ENCODE data around the gene ADM5.

The ADM5 gene

DNA sequence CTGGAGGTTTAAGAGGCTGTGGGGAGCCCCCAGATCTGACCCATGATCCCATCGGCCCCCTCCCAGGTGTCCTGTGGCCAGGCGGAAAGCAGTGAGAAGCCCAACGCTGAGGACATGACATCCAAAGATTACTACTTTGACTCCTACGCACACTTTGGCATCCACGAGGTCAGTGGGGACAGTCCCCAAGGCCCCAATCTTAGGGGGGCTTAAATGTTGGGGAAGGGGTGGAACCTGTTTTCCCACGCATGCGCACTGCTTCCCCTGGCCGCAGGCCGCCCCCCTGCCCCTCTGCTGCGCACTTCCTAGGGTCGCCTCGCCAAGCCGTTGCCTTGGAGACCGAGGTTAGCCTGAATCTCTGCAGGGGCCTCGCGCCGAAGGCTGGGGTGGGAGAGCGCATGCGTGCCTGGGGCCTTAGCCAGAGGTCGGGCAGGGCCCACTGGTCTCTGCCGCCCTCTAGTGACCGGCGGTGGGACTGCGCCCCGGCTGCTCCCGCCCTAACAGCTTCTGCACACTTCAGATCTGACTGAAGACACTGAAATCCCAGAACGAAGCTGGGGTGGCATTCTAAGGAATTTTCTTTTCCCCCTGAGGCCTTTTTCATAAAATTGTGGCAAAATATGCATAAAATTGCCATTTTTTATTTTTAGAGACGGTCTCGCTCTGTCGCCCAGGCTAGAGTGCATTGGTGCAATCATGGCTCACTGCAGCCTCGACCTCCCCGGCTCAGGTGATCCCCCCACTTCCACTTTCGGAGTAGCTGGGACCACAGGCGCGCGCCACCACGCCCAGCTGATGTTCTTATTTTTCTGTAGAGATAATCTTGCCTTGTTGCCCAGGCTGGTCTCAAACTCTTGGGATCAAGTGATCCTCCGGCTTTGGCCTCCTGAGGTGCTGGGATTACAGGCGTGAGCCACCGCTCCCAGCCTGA lies 8.7 kb upstream of the ADM5 start:
- DNase-seq (ENCODE audit: low read depth), result peak; percentile 88

DNA sequence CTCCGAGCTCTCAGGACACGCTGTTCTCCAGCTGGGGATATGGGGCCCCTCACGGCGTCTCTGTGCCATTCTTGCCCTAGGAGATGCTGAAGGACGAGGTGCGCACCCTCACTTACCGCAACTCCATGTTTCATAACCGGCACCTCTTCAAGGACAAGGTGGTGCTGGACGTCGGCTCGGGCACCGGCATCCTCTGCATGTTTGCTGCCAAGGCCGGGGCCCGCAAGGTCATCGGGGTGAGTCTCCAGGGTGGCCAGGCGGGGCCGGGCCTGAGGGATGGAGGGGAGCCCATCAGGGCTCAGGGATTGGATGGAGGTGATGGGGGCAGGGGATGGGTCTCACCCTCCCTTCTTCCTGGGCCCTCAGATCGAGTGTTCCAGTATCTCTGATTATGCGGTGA lies 7.6 kb upstream of the ADM5 start:
- DNase-seq (ENCODE audit: low read depth), result no peak

DNA sequence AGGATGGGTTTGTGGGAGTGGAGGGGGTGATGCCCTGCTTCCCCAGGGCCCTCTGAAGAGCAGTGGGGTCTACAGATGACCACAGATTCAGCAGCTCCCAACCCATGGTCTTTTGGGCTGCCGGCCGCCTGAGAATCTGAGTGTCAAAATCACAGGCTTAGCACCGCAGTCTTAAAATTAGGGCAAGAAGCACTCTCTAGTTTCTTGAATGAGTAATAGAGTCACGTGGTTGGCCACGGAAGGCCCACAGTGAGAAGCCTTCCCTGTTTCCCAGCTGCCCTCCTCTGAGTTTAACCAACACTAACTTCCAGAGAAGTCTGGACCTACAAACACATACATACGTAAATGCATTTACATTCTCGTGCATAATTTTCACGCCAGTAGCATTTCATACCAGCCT lies 7.1 kb upstream of the ADM5 start:
- no peak for DNase-seq (ENCODE audit: low read depth)

DNA sequence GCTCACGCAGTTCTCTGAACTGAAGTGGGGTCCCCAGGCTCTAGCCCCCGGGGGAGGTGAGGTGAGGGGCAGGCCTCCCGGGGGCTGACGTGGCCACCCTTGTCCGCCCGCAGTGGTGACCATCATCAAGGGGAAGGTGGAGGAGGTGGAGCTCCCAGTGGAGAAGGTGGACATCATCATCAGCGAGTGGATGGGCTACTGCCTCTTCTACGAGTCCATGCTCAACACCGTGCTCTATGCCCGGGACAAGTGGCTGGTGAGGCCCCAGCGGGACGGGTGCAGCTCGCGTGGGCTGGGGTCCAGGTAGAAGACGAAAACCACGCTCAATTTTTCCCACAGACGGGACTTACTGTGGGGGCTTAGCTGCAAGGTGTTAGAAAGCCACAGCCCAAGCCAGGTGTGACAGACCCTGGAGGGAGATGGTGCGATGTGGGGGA lies 5.6 kb upstream of the ADM5 start:
- no peak for DNase-seq (ENCODE audit: low read depth)

DNA sequence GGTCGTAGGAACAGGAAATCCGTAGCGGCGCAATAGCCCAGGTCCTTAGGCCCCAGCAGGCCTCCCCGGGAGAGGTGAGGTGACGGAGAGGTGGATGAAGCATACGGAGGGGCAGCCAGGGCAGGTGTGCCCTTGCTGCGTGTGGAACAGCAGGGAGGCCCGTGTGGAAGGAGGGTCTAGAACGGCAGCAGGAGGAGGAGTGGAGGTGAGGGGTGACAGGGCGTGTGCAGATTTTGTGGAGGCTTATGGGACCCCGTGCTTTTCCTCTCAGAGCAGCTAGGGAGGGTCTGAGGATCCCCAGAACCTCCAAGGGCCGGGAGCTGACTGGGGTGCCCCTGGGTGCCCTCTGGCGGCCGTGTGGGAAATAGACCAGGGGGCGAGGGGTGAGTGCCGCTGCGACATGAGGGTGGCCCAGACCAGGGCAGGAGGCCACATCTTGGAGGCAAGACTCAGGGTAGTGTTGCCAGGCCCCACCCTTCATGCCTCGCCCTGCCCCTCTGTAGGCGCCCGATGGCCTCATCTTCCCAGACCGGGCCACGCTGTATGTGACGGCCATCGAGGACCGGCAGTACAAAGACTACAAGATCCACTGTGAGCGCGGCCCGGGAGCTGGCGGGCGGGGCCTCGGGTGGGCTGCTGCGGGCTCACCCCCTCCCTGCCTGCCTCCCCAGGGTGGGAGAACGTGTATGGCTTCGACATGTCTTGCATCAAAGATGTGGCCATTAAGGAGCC lies 5.0 kb upstream of the ADM5 start:
- no peak for DNase-seq (ENCODE audit: low read depth)

DNA sequence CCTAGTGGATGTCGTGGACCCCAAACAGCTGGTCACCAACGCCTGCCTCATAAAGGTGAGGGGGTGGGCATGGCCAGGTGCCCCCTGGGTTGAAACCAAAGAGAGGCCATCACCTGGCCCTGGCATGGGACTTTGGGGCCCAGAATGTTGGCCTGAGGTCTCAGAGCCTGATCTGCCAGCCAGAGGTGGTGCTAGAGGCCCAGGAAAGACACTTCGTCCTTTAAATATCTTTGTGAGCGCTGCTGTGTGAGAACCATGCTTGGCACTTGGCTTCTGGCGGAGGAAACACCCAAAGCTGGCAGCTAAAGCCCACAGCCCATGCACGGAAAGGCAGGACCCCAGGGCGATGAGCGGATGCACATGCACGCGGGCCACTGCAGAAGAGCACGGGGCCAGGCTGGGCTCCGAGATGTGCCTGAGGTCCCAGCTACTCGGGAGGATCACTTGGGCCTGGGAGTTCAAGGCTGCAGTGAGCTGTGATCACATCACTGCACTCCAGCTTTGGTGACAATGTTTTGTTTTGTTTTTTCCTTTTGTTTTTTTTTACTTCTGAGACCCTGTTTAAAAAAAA lies 4.3 kb upstream of the ADM5 start:
- DNase-seq (ENCODE audit: low read depth), result no peak

DNA sequence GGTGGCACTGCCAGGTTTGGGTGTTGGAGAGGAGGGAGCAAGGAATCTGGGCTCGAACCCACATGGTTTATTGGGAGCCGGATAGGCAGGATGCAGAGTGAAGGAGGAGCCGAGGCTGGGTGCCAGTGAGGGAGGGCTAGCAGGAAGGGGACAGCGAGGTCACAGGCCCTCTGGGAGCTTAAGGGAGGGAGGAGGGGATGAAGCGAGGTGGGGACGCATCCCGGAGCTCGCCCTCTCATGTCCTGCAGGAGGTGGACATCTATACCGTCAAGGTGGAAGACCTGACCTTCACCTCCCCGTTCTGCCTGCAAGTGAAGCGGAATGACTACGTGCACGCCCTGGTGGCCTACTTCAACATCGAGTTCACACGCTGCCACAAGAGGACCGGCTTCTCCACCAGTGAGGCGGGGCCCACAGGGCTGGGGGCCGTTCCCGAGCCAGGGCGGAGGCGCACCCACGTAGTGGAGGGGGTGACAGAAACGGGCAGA lies 3.5 kb upstream of the ADM5 start:
- DNase-seq (ENCODE audit: low read depth), result no peak

DNA sequence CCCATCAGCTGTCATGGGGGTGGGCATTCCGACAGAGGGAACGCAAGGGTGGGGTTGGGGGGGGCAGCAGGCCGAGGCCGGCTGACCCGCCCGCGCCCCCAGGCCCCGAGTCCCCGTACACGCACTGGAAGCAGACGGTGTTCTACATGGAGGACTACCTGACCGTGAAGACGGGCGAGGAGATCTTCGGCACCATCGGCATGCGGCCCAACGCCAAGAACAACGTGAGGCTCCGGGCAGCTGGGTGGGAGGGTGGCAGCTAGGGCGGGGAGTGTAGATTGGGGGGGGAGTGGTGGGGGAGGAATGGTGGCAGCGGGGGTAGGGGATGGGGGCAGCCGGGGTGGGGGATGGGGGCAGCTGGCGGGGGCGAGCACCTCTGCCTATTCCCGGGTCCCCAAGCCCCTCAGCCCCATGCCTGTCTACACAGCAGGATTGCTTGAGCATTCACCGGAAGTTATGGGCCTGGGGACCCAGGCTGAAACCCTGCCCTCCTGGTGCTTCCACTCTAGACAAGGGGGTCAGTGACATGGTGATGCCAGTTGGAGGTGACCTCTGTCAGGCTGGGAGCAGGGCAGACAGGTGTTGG lies 2.8 kb upstream of the ADM5 start:
- DNase-seq (ENCODE audit: low read depth), result no peak

DNA sequence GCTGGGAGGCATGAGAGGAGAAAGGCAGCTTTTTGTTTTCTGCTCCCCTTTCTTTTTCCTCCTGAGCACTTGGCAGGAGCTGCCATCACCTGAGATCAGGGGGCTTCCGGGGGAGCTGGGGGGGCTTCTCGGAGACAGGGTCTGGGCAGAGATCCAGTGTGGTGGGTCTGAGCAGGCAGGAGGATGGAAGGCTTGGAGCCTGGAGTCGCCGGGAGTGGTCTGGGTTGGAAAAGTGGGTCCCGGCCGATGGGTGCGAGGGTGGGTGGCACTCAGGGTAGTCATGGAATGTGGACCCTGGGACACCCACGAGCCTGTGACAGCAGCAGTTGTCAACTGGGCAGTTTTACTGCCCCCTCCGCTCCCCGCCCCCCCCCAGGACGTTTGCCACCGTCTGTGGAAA lies 2.2 kb upstream of the ADM5 start:
- DNase-seq (ENCODE audit: low read depth), result no peak

DNA sequence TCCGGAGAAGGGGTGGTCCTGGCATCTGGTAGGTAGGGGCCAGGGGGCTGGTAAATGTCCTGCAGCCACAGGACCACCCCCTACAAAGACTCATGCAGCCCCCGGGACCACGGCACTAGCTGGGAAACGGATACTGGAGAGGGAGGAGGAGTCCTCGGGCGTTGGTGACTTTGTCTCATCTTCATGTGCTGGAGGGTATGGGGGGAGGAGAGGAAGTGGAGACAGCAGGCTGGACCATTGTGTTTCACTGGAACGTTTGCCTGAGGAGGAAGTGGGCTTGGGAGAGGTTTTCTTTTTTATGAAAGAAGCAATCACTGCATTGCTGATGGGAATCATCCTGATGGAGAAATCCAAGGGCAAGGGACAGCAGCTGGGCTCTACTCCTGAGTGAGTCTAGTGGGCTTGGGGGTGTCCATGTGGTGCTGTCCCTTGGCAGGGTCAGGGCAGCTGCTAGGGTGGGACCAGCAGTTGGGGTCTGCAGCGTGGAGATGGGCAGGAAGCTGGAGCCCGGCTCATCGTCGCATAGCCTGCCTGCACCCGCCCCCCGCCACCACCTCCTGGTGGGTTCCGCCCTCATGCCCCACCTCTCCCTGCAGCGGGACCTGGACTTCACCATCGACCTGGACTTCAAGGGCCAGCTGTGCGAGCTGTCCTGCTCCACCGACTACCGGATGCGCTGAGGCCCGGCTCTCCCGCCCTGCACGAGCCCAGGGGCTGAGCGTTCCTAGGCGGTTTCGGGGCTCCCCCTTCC lies 1.7 kb upstream of the ADM5 start:
- DNase-seq (ENCODE audit: low read depth), result no peak

DNA sequence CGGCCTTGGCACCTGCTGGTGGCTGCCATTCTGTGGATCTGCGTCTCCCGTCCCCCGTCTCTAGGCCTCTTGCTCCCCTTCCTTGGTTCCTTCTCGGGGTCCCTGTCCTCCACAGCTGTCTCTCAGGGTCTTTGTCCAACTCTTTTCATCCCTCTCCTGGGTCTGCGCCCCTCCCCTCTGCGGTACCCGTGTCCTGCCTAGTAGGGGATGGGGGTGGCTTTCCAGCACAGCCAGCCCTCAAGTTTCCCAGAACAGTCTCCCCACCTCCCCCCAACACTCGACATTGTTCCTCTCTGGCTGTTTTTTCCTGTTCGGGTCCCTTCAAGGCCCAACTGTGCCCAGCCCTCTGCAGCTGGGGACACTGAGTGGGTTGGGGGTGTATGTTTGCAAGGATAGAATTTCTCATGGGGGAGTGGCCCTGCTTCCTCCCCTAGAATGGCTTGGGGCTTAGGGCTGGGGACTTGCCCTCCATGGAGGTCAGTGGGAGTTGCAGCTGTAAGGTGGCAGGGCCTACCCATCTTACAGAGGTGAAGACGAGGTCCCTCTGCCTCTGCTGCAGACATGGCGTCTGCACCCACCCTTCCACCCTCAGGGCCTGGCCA lies 762 bp upstream of the ADM5 start:
- no peak for DNase-seq (ENCODE audit: low read depth)

DNA sequence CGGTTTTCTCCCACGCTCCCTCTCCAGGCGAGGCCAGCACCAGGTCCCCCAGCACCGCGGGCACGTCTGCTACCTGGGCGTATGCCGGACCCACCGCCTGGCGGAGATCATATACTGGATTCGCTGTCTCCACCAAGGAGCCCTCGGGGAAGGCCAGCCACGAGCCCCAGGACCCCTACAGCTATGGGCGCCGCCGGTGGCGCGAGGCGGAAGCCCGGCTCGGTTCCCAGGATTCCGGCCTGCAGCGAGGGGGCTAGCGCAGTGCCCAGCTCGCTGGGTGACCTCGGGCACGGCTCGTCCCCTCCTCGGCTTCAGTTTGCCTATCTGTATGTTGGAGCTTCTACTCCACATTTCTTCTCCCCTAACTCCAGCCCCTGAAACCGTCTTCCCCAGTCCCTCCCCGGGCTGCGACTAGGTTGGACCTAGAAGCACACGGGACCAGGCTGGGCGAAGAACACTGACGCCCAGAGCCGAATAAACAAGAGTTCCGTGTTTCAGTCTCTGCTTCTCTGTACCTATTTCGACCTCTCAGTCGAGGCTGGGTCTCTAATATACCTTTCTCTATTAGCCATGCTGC lies 773 bp downstream of the ADM5 start:
- DNase-seq (ENCODE audit: low read depth), result no peak

DNA sequence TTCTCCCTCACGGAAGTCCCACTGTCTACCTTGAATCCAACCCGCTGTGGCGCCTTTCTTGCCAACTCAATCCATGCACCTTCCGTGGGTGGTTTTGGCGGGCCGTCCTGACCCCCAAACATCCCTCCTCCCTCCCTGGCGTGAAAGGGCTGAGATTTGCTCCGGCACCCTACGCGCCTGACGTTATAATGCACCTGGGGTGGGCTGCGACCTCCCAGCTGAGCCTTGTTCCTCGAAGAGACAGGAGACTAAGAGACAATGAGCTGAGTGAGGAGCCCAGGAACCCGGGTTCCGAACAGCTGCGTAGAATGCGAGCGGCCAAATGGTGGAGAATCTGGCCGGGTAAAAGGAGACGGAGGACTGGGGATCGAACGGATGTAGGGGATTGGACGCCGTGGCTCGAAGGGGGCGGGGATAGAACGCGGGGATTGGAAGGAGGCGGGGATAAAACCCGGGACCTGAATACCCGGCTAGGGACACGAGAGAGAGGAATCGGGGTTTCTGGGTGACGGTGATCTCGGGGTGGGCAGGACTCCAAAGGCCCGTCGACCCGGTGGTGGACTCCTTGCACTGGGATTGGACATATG lies 1.4 kb downstream of the ADM5 start, which contains the start of gene CPT1C:
Gene CPT1C, plus strand, starts transcription at position 461 of the 587 bp plus-strand sequence. CDS start 1,137 bp downstream, outside the sequence.
- peak; percentile 44 for DNase-seq (ENCODE audit: low read depth)

DNA sequence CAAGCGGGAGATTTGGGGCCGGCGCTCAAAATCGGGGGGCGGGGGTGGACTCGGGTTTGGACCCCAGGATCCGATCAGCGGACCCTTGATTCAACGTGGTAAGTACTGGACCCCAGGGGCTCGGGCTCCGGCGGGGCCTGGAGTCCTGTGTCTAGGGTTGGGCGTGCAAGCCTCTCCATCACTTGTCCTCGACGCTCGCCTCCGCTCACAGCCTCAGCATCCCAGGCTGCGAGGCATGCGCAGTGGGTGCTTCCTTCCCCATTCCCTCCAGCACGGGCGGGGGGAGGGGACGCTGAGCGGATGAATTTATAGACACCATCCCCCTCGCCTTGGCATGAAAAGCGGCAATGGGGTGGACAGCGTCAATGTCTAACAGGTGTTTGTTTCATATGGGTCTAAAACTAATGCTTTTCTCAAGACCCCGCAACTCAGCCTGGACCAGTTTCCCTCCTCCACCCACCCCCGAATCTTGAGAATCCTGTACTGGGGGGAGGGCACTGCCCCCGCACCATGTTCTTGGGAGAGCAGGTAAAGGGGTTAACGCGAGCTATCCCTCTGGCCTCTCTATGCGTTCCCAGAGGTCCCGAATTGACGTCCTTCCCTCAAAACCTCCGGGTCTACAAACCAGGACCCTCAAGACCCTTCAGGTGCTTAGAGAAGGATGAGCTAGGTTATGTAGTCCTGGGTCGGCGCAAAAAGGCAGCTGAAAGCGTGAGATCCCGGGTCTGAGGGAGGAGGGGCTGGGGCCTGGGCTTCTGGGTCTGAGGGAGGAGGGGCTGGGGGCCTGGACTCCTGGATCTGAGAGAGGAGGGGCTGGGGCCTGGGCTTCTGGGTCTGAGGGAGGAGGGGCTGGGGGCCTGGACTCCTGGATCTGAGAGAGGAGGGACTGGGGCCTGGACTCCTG lies 2.1 kb downstream of the ADM5 start:
- no peak for DNase-seq (ENCODE audit: low read depth)

DNA sequence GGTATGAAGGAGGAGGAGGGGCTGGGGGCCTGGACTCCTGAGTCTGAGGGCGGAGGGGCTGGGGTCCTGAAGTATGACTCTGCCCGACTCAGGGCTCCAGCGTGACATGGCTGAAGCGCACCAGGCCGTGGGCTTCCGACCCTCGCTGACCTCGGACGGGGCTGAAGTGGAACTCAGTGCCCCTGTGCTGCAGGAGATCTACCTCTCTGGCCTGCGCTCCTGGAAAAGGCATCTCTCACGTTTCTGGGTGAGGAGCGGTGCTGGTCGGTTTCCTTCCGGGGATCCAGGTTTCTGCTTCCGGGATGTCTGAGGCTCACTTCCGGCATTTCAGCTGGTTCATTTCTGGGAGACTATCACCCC lies 2.7 kb downstream of the ADM5 start:
- DNase-seq (ENCODE audit: low read depth), result no peak

DNA sequence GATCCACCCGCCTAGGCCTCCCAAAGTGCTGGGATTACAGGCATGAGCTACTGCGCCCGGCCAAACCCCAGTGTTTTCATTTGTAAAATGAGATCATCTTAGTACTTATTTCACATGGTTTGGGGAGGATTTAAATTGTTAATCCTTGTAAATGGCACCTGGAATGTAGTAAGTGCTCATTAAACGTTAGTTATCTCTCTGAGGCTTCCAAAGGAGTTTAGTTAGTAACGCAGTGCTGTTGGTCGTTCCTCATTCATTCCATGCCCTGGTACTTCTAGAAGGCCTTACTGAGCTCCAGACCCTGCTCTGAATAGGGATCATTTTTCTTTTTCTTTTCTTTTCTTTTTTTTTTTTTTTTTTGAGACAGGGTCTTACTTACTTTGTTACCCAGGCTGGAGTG lies 6.7 kb downstream of the ADM5 start:
- DNase-seq (ENCODE audit: low read depth), result no peak

DNA sequence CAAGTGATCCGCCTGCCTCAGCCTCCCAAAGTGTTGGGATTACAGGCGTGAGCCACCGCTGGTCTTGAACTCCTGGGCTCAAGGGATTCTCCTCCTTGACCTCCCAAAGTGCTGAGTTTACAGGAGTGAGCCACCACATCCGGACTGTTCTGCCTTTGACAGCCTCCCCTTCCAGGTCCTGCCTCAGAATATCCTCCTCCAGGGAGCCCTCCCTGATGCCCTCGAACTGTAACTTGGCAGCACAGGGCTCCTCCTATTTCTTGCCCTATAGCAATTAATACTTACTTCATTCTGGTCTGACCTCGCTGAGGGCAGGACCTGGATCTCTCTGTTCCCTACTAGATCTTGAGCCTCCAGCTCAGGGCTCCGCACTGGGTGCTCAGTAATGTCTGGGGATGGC lies 7.5 kb downstream of the ADM5 start:
- DNase-seq (ENCODE audit: low read depth), result no peak

DNA sequence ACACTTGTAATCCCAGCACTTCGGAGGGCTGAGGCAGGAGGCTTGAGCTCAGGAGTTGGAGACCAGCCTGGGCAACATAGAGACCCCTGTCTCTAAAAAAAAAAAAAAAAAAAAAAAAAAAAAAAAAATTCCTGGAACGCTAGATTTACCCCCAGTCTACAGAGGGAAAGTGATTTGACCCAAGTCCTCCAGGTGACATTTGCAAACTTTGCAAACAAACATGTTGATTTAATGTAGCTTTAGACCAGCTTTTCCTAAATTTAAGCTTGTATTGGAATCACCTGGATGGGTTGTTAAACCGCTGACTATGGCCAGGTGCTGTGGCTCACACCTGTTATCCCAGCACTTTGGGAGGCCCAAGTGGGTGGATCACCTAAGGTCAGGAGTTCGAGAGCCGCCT lies 10.0 kb downstream of the ADM5 start:
- no peak for DNase-seq (ENCODE audit: low read depth)

DNA sequence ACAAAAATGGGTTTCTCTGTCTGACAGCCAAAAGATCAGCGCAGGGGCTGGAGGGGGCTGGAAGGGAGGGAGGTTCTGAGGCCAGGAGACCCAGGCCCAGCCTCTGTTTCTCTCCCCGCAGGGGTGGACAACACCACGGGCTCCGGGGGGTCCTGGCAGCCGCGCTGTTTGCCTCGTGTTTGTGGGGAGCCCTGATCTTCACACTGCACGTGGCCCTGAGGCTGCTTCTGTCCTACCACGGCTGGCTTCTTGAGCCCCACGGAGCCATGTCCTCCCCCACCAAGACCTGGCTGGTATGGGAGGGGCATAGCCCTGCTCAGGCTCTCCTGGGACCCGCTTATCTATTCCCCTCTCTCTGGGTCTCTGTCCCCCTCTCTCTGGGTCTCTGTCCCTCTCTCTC lies 11.2 kb downstream of the ADM5 start:
- DNase-seq (ENCODE audit: low read depth), result no peak

Data from stimulated activated CD4-positive, alpha-beta T cell treated with anti-CD3 and anti-CD28 coated beads, Interleukin-2, amount 100 ng/mL, for 4 hours (primary cell).